ENCODE measurements around the gene RABGEF1.
"Not testable (repeated sequence)": the region's sequence is repeated elsewhere in the genome, so short reads cannot be mapped to it uniquely, and the experiment has no call there.

Gene RABGEF1

GRCh38 chr7:66776800-66777442 lies 36.4 kb downstream of the RABGEF1 start:
- Histone ChIP-seq H3K4me1 (ENCODE audit: control insufficient read depth, insufficient read depth, low read length) (no peaks in the 10 kb centered on the region), H3K9ac (ENCODE audit: low read length) (no peak overlapping the region), H3K27ac (ENCODE audit: low read depth, low read length) (no peak overlapping the region), H3K9me3 (ENCODE audit: control insufficient read depth, insufficient read depth, low read depth, low read length) (no peaks in the 10 kb centered on the region), H3K27me3 (ENCODE audit: control insufficient read depth, insufficient read depth, low read length) (no peaks in the 10 kb centered on the region), H3K4me3 (ENCODE audit: low read depth, low read length) (no peak overlapping the region), H3K36me3 (ENCODE audit: control insufficient read depth, insufficient read depth, low read length) (peaks cover 47% of the 10 kb centered on the region)

GRCh38 chr7:66778201-66778600 lies 37.7 kb downstream of the RABGEF1 start:
- no peak overlapping the region for H3K4me3 ChIP-seq (ENCODE audit: low read depth, low read length)
- H3K9ac ChIP-seq (ENCODE audit: low read length) = no peak overlapping the region
- H3K9me3 ChIP-seq (ENCODE audit: control insufficient read depth, insufficient read depth, low read depth, low read length) = no peaks in the 10 kb centered on the region
- peaks cover 50% of the 10 kb centered on the region for H3K36me3 ChIP-seq (ENCODE audit: control insufficient read depth, insufficient read depth, low read length)
- H3K27me3 ChIP-seq (ENCODE audit: control insufficient read depth, insufficient read depth, low read length) = no peaks in the 10 kb centered on the region
- no peak overlapping the region for H3K27ac ChIP-seq (ENCODE audit: low read depth, low read length)
- H3K4me1 ChIP-seq (ENCODE audit: control insufficient read depth, insufficient read depth, low read length) = no peaks in the 10 kb centered on the region

GRCh38 chr7:66779669-66780409 lies 39.3 kb downstream of the RABGEF1 start:
- Histone ChIP-seq H3K4me1 (ENCODE audit: control insufficient read depth, insufficient read depth, low read length) (no peaks in the 10 kb centered on the region), H3K9ac (ENCODE audit: low read length) (no peak overlapping the region), H3K4me3 (ENCODE audit: low read depth, low read length) (no peak overlapping the region), H3K36me3 (ENCODE audit: control insufficient read depth, insufficient read depth, low read length) (peaks cover 38% of the 10 kb centered on the region), H3K9me3 (ENCODE audit: control insufficient read depth, insufficient read depth, low read depth, low read length) (no peaks in the 10 kb centered on the region), H3K27ac (ENCODE audit: low read depth, low read length) (no peak overlapping the region), H3K27me3 (ENCODE audit: control insufficient read depth, insufficient read depth, low read length) (no peaks in the 10 kb centered on the region)

GRCh38 chr7:66781408-66782090 lies 41.0 kb downstream of the RABGEF1 start:
- Histone ChIP-seq H3K4me3 (ENCODE audit: low read depth, low read length) (no peak overlapping the region), H3K9me3 (ENCODE audit: control insufficient read depth, insufficient read depth, low read depth, low read length) (no peaks in the 10 kb centered on the region), H3K4me1 (ENCODE audit: control insufficient read depth, insufficient read depth, low read length) (no peaks in the 10 kb centered on the region), H3K36me3 (ENCODE audit: control insufficient read depth, insufficient read depth, low read length) (peaks cover 36% of the 10 kb centered on the region), H3K27ac (ENCODE audit: low read depth, low read length) (no peak overlapping the region), H3K9ac (ENCODE audit: low read length) (no peak overlapping the region), H3K27me3 (ENCODE audit: control insufficient read depth, insufficient read depth, low read length) (no peaks in the 10 kb centered on the region)

- not testable (repeated sequence) for H3K9ac ChIP-seq (ENCODE audit: low read length); H3K9me3 ChIP-seq (ENCODE audit: control insufficient read depth, insufficient read depth, low read depth, low read length); H3K4me3 ChIP-seq (ENCODE audit: low read depth, low read length); H3K27me3 ChIP-seq (ENCODE audit: control insufficient read depth, insufficient read depth, low read length); H3K4me1 ChIP-seq (ENCODE audit: control insufficient read depth, insufficient read depth, low read length); H3K27ac ChIP-seq (ENCODE audit: low read depth, low read length)
- peaks cover 44% of the 10 kb centered on the region for H3K36me3 ChIP-seq (ENCODE audit: control insufficient read depth, insufficient read depth, low read length)
Observed at GRCh38 chr7:66782875-66783274, 42.3 kb downstream of the RABGEF1 start.

GRCh38 chr7:66783887-66784595 lies 43.5 kb downstream of the RABGEF1 start:
- H3K4me3 ChIP-seq (ENCODE audit: low read depth, low read length); H3K27ac ChIP-seq (ENCODE audit: low read depth, low read length); H3K4me1 ChIP-seq (ENCODE audit: control insufficient read depth, insufficient read depth, low read length); H3K9me3 ChIP-seq (ENCODE audit: control insufficient read depth, insufficient read depth, low read depth, low read length); H3K27me3 ChIP-seq (ENCODE audit: control insufficient read depth, insufficient read depth, low read length); H3K9ac ChIP-seq (ENCODE audit: low read length): not testable (repeated sequence)
- peaks cover 47% of the 10 kb centered on the region for H3K36me3 ChIP-seq (ENCODE audit: control insufficient read depth, insufficient read depth, low read length)

GRCh38 chr7:66790196-66790595 lies 49.7 kb downstream of the RABGEF1 start:
- H3K9me3 ChIP-seq (ENCODE audit: control insufficient read depth, insufficient read depth, low read depth, low read length) = no peaks in the 10 kb centered on the region
- H3K27ac ChIP-seq (ENCODE audit: low read depth, low read length) = no peak overlapping the region
- H3K4me1 ChIP-seq (ENCODE audit: control insufficient read depth, insufficient read depth, low read length) = no peaks in the 10 kb centered on the region
- H3K4me3 ChIP-seq (ENCODE audit: low read depth, low read length) = no peak overlapping the region
- H3K9ac ChIP-seq (ENCODE audit: low read length) = no peak overlapping the region
- H3K27me3 ChIP-seq (ENCODE audit: control insufficient read depth, insufficient read depth, low read length) = no peaks in the 10 kb centered on the region
- H3K36me3 ChIP-seq (ENCODE audit: control insufficient read depth, insufficient read depth, low read length) = peaks cover 59% of the 10 kb centered on the region

DNA sequence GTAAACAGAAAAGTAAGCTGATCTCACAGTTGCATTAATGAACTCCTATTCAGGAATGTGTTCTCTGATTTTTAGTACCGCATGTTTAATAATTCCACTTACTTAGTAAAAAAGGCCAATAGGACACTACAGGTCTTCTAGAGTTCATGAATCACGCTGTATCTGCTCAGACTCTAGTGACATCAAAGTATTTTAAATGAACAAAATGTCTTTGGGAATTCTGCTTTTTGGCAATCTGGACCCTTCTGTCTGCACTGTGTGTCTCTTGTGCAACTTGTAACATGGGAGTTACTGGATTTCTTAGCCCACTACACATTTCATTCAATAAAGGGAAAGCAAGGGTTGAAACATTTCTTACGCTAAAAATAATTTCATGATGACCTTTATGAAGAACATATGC lies 50.2 kb downstream of the RABGEF1 start:
- no peaks in the 10 kb centered on the region for H3K27me3 ChIP-seq (ENCODE audit: control insufficient read depth, insufficient read depth, low read length)

GRCh38 chr7:66800591-66800990 lies 60.1 kb downstream of the RABGEF1 start:
- Histone ChIP-seq H3K4me1 (ENCODE audit: control insufficient read depth, insufficient read depth, low read length) (no peaks in the 10 kb centered on the region), H3K36me3 (ENCODE audit: control insufficient read depth, insufficient read depth, low read length) (peaks cover 87% of the 10 kb centered on the region)

More for the DNA sequence above, 50.2 kb downstream of the RABGEF1 start:
- no peak overlapping the region for H3K27ac ChIP-seq (ENCODE audit: low read depth, low read length)
- H3K9ac ChIP-seq (ENCODE audit: low read length) = no peak overlapping the region
- peaks cover 60% of the 10 kb centered on the region for H3K36me3 ChIP-seq (ENCODE audit: control insufficient read depth, insufficient read depth, low read length)
- H3K4me3 ChIP-seq (ENCODE audit: low read depth, low read length) = no peak overlapping the region
- H3K9me3 ChIP-seq (ENCODE audit: control insufficient read depth, insufficient read depth, low read depth, low read length) = no peaks in the 10 kb centered on the region
- H3K4me1 ChIP-seq (ENCODE audit: control insufficient read depth, insufficient read depth, low read length) = no peaks in the 10 kb centered on the region

GRCh38 chr7:66804001-66804400 lies 63.5 kb downstream of the RABGEF1 start:
- H3K9ac ChIP-seq (ENCODE audit: low read length) = no peak overlapping the region
- no peaks in the 10 kb centered on the region for H3K4me1 ChIP-seq (ENCODE audit: control insufficient read depth, insufficient read depth, low read length)
- H3K36me3 ChIP-seq (ENCODE audit: control insufficient read depth, insufficient read depth, low read length) = peaks cover 85% of the 10 kb centered on the region
- no peak overlapping the region for H3K4me3 ChIP-seq (ENCODE audit: low read depth, low read length)
- no peaks in the 10 kb centered on the region for H3K27me3 ChIP-seq (ENCODE audit: control insufficient read depth, insufficient read depth, low read length)
- no peaks in the 10 kb centered on the region for H3K9me3 ChIP-seq (ENCODE audit: control insufficient read depth, insufficient read depth, low read depth, low read length)
- no peak overlapping the region for H3K27ac ChIP-seq (ENCODE audit: low read depth, low read length)

More at GRCh38 chr7:66800591-66800990, 60.1 kb downstream of the RABGEF1 start:
- Histone ChIP-seq H3K9ac (ENCODE audit: low read length) (no peak overlapping the region), H3K4me3 (ENCODE audit: low read depth, low read length) (no peak overlapping the region), H3K27ac (ENCODE audit: low read depth, low read length) (no peak overlapping the region), H3K27me3 (ENCODE audit: control insufficient read depth, insufficient read depth, low read length) (no peaks in the 10 kb centered on the region), H3K9me3 (ENCODE audit: control insufficient read depth, insufficient read depth, low read depth, low read length) (no peaks in the 10 kb centered on the region)

Data from HUES6 (cell line).